Measurements from ENCODE around the gene FHOD3. TPM values are rescaled to one million over a fixed set of nuclear protein-coding genes. Genes with fewer than 3 reads are reported as not detected.

FHOD3 gene
- total RNA-seq, 4 donors from 2014 or later: 15.6 to 25.9 (median 21.6) TPM

GRCh38 chr18:36786686-36787085 is 489.2 kb downstream of the FHOD3 start:
- TF ChIP-seq CTCF (IDR thresholded peaks at IDR 0.05): no peak
- no peak for TF ChIP-seq POLR2A (IDR thresholded peaks at IDR 0.05)
- peak in 1 of 2 donors; percentile 74 for TF ChIP-seq EP300 (IDR thresholded peaks at IDR 0.05)
- Histone ChIP-seq H3K27me3 (no peaks in the 10 kb centered on the region), H3K4me3 (no peak overlapping the region), H3K36me3 (peaks cover 0 to 34% (median 0%) of the 10 kb centered on the region in 3 donors), H3K27ac (peak overlapping the region in 3 of 4 donors; percentile 54 to 78 (median 74)), H3K9me3 (no peaks in the 10 kb centered on the region), H3K4me1 (peaks cover 0 to 21% (median 3%) of the 10 kb centered on the region in 4 donors)
- 18 to 28% methylated on average over 4 of the region's 4 CpGs for WGBS, 2 donors
- DNase-seq (ENCODE audit: low spot score in 2 of 2): peak; percentile 42 to 73

- DNase-seq (ENCODE audit: low spot score in 2 of 2): no peak
- peaks cover 0 to 87% (median 0%) of the 10 kb centered on the region in 3 donors for H3K36me3 ChIP-seq
- H3K27ac ChIP-seq: no peak overlapping the region
- H3K4me1 ChIP-seq: peaks cover 0 to under 1% (median 0%) of the 10 kb centered on the region in 4 donors
- 97 to 99% methylated on average over 4 of the region's 4 CpGs for WGBS, 2 donors
- TF ChIP-seq EP300 (IDR thresholded peaks at IDR 0.05) (no peak), POLR2A (IDR thresholded peaks at IDR 0.05) (no peak), CTCF (IDR thresholded peaks at IDR 0.05) (no peak)
- no peaks in the 10 kb centered on the region for H3K27me3 ChIP-seq
- H3K4me3 ChIP-seq: no peak overlapping the region
- H3K9me3 ChIP-seq: no peaks in the 10 kb centered on the region
Measured at GRCh38 chr18:36792634-36793283, 495.2 kb downstream of the FHOD3 start.

- Histone ChIP-seq H3K27ac (no peak overlapping the region), H3K9me3 (no peaks in the 10 kb centered on the region), H3K27me3 (no peaks in the 10 kb centered on the region), H3K4me1 (no peaks in the 10 kb centered on the region), H3K4me3 (no peak overlapping the region), H3K36me3 (peaks cover 0 to 97% (median 5%) of the 10 kb centered on the region in 3 donors)
- DNase-seq (ENCODE audit: low spot score in 2 of 2): no peak
- no peak for TF ChIP-seq POLR2A (IDR thresholded peaks at IDR 0.05)
- no peak for TF ChIP-seq EP300 (IDR thresholded peaks at IDR 0.05)
- TF ChIP-seq CTCF (IDR thresholded peaks at IDR 0.05): no peak
- 75 to 78% methylated on average over 3 of the region's 3 CpGs for WGBS, 2 donors
Measured at GRCh38 chr18:36798738-36799473, 501.4 kb downstream of the FHOD3 start.

- no peaks in the 10 kb centered on the region for H3K27me3 ChIP-seq
- no peak overlapping the region for H3K4me3 ChIP-seq
- peaks cover 0 to 77% (median 7%) of the 10 kb centered on the region in 3 donors for H3K36me3 ChIP-seq
- H3K27ac ChIP-seq: no peak overlapping the region
- TF ChIP-seq EP300 (IDR thresholded peaks at IDR 0.05): no peak
- TF ChIP-seq CTCF (IDR thresholded peaks at IDR 0.05): no peak
- TF ChIP-seq POLR2A (IDR thresholded peaks at IDR 0.05): no peak
- WGBS, 2 donors: 93 to 98% methylated on average over 2 of the region's 2 CpGs
- DNase-seq (ENCODE audit: low spot score in 2 of 2): no peak
- peaks cover 0 to 5% (median 0%) of the 10 kb centered on the region in 4 donors for H3K4me1 ChIP-seq
- H3K9me3 ChIP-seq: no peaks in the 10 kb centered on the region
Measured at GRCh38 chr18:36805105-36805504, 507.6 kb downstream of the FHOD3 start.

- 75 to 81% methylated on average over 2 of the region's 2 CpGs for WGBS, 2 donors
- H3K36me3 ChIP-seq: peaks cover 0 to 46% (median 7%) of the 10 kb centered on the region in 3 donors
- no peak overlapping the region for H3K27ac ChIP-seq
- DNase-seq (ENCODE audit: low spot score in 2 of 2): no peak
- H3K27me3 ChIP-seq: no peaks in the 10 kb centered on the region
- no peaks in the 10 kb centered on the region for H3K9me3 ChIP-seq
- no peak overlapping the region for H3K4me3 ChIP-seq
- H3K4me1 ChIP-seq: peaks cover 0 to 26% (median 0%) of the 10 kb centered on the region in 4 donors
- TF ChIP-seq POLR2A (IDR thresholded peaks at IDR 0.05) (no peak), CTCF (IDR thresholded peaks at IDR 0.05) (no peak), EP300 (IDR thresholded peaks at IDR 0.05) (no peak)
Measured at GRCh38 chr18:36808681-36809080, 511.2 kb downstream of the FHOD3 start.
